Daoy (cell line): Measurements from ENCODE around the gene C12orf76. TPM values are rescaled to one million over a fixed set of nuclear protein-coding genes. Genes with fewer than 3 reads are reported as not detected.

ENCODE experiments used
- DNase-seq: peaks from one replicate; pipeline ENCODE4 v3.0.0-alpha.2; 2015; ENCODE audit warnings: low read depth
- total RNA-seq: library from RNA; depleted of rRNA; stranded (reverse); fragments of >200 nt; shearing (Covaris generic); gene quantifications from 2 replicates; pipeline ENCODE4 v1.2.3, GENCODE V29; 2014; rRNA removed

C12orf76 gene
- total RNA-seq, 1 experiment from 2014 or later = 6.1 TPM

GRCh38 chr12:109995686-109996482 is 52.4 kb downstream of the C12orf76 start, which contains the start of gene GIT2:
GIT2 (minus strand) TSS chr12:109996368; CDS start chr12:109996224, 144 bp downstream.
- DNase-seq = peak; percentile 97

- no peak for DNase-seq
These were observed 53.0 kb downstream of the C12orf76 start for GRCh38 chr12:109995361-109995685.

GRCh38 chr12:109994401-109995175 is 53.7 kb downstream of the C12orf76 start:
- no peak for DNase-seq

GRCh38 chr12:109993091-109993490 is 55.2 kb downstream of the C12orf76 start:
- no peak for DNase-seq

GRCh38 chr12:109991586-109991985 is 56.7 kb downstream of the C12orf76 start:
- DNase-seq = no peak

Other genes with a start within 250 kb of the C12orf76 start
- gene TRPV4, start 215.1 kb downstream of the C12orf76 start, total RNA-seq = 0.51 and 0.65 TPM in 2 replicates
- gene GLTP, start 168.0 kb downstream of the C12orf76 start, total RNA-seq = 47.4 and 49.7 TPM in 2 replicates
- gene TCHP, start 148.2 kb downstream of the C12orf76 start, total RNA-seq = 37.3 and 37.9 TPM in 2 replicates
- 16.0 and 20.5 TPM in 2 replicates for gene GIT2, start 52.2 kb downstream of the C12orf76 start, total RNA-seq
- gene ANKRD13A, start 49.1 kb downstream of the C12orf76 start, total RNA-seq = 90.3 and 101 TPM in 2 replicates
- gene IFT81, start 75.8 kb upstream of the C12orf76 start, total RNA-seq = 8.9 and 12.2 TPM in 2 replicates
- gene ATP2A2, start 232.7 kb upstream of the C12orf76 start, total RNA-seq = 82.2 and 106 TPM in 2 replicates